Kidney (tissue), 14 donors: ENCODE measurements around the gene COLEC12. TPM values are rescaled to one million over a fixed set of nuclear protein-coding genes. Genes with fewer than 3 reads are reported as not detected.

Source experiments
- DNase-seq, 5 donors: peaks; one replicate each; pipeline ENCODE4 v3.0.0-alpha.2; 2013 to 2020
- FAIRE-seq: peaks from 2 replicates; lab custom pipeline; 2012; peaks lifted over from hg19 to GRCh38; lab: Jason Lieb, UNC
- H3K27ac ChIP-seq, 2 donors: one replicate each; pipeline ENCODE4 v1.7.0; 2013; ENCODE audit warnings: low read depth in 2 of 2, low read length in 2 of 2, inconsistent platforms in 1 of 2
- H3K27me3 ChIP-seq: one replicate; pipeline ENCODE4 v1.7.1; 2013; ENCODE audit warnings: low read length, inconsistent platforms; ENCODE audit not compliant: control insufficient read depth, insufficient read depth
- H3K36me3 ChIP-seq, 3 donors: one replicate each; pipeline versions ENCODE4 v1.7.0 to v1.7.1; 2013; ENCODE audit warnings: low read length in 3 of 3, control low read depth in 1 of 3, inconsistent platforms in 1 of 3; ENCODE audit not compliant: insufficient read depth in 3 of 3, control insufficient read depth in 2 of 3
- H3K4me1 ChIP-seq, 3 donors: one replicate each; pipeline versions ENCODE4 v1.7.0 to v1.7.1; 2013; ENCODE audit warnings: low read length in 3 of 3, inconsistent platforms in 1 of 3, low read depth in 1 of 3; ENCODE audit not compliant: control insufficient read depth in 2 of 3, insufficient read depth in 2 of 3
- H3K4me3 ChIP-seq, 3 donors: one replicate each; pipeline versions ENCODE4 v1.7.0 to v1.8.1; 2013; ENCODE audit warnings: low read length in 3 of 3, control low read depth in 1 of 3, inconsistent platforms in 1 of 3
- H3K9ac ChIP-seq, 3 donors: one replicate each; pipeline versions ENCODE4 v1.7.0 to v1.7.1; 2013; ENCODE audit warnings: low read length in 3 of 3, control low read depth in 1 of 3, inconsistent platforms in 1 of 3
- H3K9me3 ChIP-seq, 3 donors: one replicate each; pipeline versions ENCODE4 v1.7.0 to v1.7.1; 2013; ENCODE audit warnings: low read length in 3 of 3, control low read depth in 1 of 3, inconsistent platforms in 1 of 3; ENCODE audit not compliant: control insufficient read depth in 2 of 3, insufficient read depth in 1 of 3
- intact Hi-C: fragments of 100-400 bp; cut with DNase I; formaldehyde crosslinking; loops from one replicate; pipeline ENCODE4 v1.11.1; 2022
- polyA plus RNA-seq: library from polyadenylated mRNA; stranded (reverse); fragments of 350-450 nt; fragmentation: Illumina TruSeq; extraction: RNeasy Lipid Tissue Mini Kit (QIAGEN cat#74804); gene quantifications from one replicate; pipeline ENCODE4 v1.2.3, GENCODE V29; 2014; ENCODE audit warnings: low read depth, low replicate concordance; ENCODE audit not compliant: insufficient read depth
- total RNA-seq: library from RNA; stranded (reverse); fragmentation: NEBNext Ultra II Directional; extraction: Animal tissue kit (Norgen Biotek cat#: 25700); gene quantifications from one replicate; pipeline ENCODE4 v1.2.1, GENCODE V29; 2021
- TF ChIP-seq, protein P1 (sequence below): IDR thresholded peaks from 3 replicates; pipeline ENCODE4 v1.5.1; 2012; ENCODE audit warnings: mild to moderate bottlenecking, moderate library complexity, borderline replicate concordance; ENCODE audit not compliant: insufficient read depth; ENCODE audit errors: extremely low read depth
- donor health status: control.
- donor health status: control.
- donor health status: control.
- donor health status: control.
- donor health status: control.
- donor health status: DM: yes; HTN: yes; CAD: no.
- donor health status: Normal renal cell carcinoma (clear cell type).

The COLEC12 gene
- total and polyA plus RNA-seq, 2 donors from 2014 or later = 1.3 to 7.4 TPM

DNA sequence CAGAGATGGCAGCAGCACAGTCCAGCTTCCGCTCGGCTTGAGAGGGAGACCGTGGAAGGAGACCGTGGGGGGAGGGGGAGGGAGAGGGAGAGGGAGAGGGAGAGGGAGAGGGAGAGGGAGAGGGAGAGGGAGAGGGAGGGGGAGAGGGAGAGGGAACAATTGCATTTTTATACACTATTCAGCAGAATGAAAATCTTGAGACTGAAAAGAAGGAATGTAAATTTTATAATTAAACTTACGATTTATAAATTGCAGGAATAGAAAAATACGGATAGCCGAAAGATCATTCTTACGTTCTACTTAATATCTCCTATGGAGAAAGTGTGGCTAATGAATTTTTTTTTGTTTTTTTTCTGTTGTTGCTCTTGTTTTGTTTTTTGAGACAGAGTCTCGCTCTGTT is 12.5 kb upstream of the COLEC12 start:
- H3K9ac ChIP-seq = no peak overlapping the region
- H3K4me1 ChIP-seq = no peaks in the 10 kb centered on the region
- intact Hi-C loops = no loop called here
- no peaks in the 10 kb centered on the region for H3K9me3 ChIP-seq
- DNase-seq (no peak), FAIRE-seq (no peak)
- TF ChIP-seq, protein P1, sequence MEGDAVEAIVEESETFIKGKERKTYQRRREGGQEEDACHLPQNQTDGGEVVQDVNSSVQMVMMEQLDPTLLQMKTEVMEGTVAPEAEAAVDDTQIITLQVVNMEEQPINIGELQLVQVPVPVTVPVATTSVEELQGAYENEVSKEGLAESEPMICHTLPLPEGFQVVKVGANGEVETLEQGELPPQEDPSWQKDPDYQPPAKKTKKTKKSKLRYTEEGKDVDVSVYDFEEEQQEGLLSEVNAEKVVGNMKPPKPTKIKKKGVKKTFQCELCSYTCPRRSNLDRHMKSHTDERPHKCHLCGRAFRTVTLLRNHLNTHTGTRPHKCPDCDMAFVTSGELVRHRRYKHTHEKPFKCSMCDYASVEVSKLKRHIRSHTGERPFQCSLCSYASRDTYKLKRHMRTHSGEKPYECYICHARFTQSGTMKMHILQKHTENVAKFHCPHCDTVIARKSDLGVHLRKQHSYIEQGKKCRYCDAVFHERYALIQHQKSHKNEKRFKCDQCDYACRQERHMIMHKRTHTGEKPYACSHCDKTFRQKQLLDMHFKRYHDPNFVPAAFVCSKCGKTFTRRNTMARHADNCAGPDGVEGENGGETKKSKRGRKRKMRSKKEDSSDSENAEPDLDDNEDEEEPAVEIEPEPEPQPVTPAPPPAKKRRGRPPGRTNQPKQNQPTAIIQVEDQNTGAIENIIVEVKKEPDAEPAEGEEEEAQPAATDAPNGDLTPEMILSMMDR = no peak
- no peak overlapping the region for H3K27ac ChIP-seq
- H3K36me3 ChIP-seq = no peaks in the 10 kb centered on the region
- no peaks in the 10 kb centered on the region for H3K27me3 ChIP-seq
- no peak overlapping the region for H3K4me3 ChIP-seq

DNA sequence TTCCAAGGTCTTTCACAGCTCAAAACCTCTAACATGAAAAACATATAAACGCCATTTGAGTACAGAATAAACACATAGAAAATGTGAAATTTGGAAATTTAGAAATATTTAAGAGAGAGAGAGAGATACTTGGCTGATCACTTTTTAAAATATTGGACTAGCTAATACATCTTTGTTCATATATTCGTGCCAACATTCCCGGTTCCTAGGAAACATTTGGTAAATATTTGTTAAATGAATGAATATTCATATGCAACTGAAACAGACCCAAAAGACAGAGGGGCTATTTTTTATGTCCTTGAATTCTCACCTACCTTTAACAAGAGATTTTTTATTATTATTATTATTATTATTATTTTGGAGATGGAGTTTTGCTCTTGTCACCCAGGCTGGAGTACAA is 8.3 kb upstream of the COLEC12 start:
- Histone ChIP-seq H3K9ac (no peak overlapping the region), H3K36me3 (no peaks in the 10 kb centered on the region), H3K4me1 (no peaks in the 10 kb centered on the region), H3K27me3 (no peaks in the 10 kb centered on the region), H3K9me3 (no peaks in the 10 kb centered on the region), H3K4me3 (no peak overlapping the region), H3K27ac (no peak overlapping the region)
- FAIRE-seq (no peak), DNase-seq (no peak)
- TF ChIP-seq, protein P1 = no peak
- intact Hi-C loops = no loop called here

DNA sequence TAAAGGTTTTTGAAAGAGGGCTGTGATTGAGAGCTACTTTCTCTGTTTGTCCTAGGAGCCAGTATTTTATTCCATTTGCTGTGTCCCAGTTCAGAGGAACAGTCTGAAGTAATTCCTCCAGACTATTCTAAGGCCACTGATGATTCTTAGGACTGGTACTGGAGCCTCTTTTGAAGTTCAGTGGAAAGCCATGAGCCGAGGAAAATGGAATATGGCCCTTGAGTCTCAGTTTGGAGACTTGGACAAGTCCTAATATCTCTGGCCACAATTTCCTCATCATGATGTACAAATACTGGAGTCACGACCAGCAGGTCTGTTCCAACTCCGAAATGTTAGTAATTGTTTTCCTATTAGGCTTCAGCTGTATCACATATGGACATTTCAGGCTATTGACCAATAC is 7.1 kb upstream of the COLEC12 start:
- Histone ChIP-seq H3K9me3 (no peaks in the 10 kb centered on the region), H3K9ac (no peak overlapping the region), H3K4me3 (no peak overlapping the region), H3K27ac (no peak overlapping the region), H3K36me3 (no peaks in the 10 kb centered on the region), H3K27me3 (no peaks in the 10 kb centered on the region), H3K4me1 (no peaks in the 10 kb centered on the region)
- no peak for DNase-seq
- FAIRE-seq = no peak
- intact Hi-C loops = no loop called here
- TF ChIP-seq, protein P1 = no peak

DNA sequence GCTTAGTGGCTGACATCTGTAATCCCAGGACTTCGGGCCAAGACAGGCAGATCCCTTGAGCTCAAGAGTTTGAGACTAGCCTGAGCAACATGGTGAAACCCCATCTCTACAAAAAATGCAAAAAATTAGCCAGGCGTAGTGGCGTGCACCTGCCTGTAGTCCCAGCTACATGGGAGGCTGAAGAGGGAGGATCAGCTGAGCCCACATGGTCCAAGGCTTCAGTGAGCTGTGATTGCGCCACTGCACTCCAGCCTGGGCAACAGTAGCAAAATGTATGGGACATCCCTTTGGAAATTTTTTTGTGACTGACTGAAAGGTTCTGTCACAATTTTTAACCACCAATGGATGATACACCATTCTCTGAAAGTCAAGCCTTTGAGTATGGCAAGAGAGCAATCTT is 6.3 kb upstream of the COLEC12 start:
- TF ChIP-seq, protein P1 = no peak
- H3K9ac ChIP-seq = no peak overlapping the region
- DNase-seq = no peak
- no peak overlapping the region for H3K4me3 ChIP-seq
- H3K4me1 ChIP-seq = no peaks in the 10 kb centered on the region
- no peaks in the 10 kb centered on the region for H3K9me3 ChIP-seq
- no peak overlapping the region for H3K27ac ChIP-seq
- FAIRE-seq = no peak
- intact Hi-C loops = no loop called here
- no peaks in the 10 kb centered on the region for H3K36me3 ChIP-seq
- H3K27me3 ChIP-seq = no peaks in the 10 kb centered on the region
